HG02840 (cell line): Measurements from ENCODE around the gene SPINT3.
A peak's percentile ranks its signal among the peaks of the same experiment; 100 is the strongest.
"Not testable (repeated sequence)": the region's sequence is repeated elsewhere in the genome, so short reads cannot be mapped to it uniquely, and the experiment has no call there.

Experiments
- ATAC-seq: cut with Tn5 transposase; IDR thresholded peaks from one replicate; pipeline ENCODE4 v1.9.1; 2021; ENCODE audit warnings: mild to moderate bottlenecking, moderate library complexity, moderate number of reproducible peaks; ENCODE audit not compliant: unreplicated experiment, low FRiP score

SPINT3 gene

GRCh38 chr20:45503403-45503802 is 12.0 kb downstream of the SPINT3 start:
- ATAC-seq: no peak

- ATAC-seq: no peak
Observed at GRCh38 chr20:45502561-45502960, 12.9 kb downstream of the SPINT3 start.

- ATAC-seq: no peak
Observed at GRCh38 chr20:45501600-45501999, 13.8 kb downstream of the SPINT3 start.

GRCh38 chr20:45500022-45500421 is 15.4 kb downstream of the SPINT3 start:
- no peak for ATAC-seq

GRCh38 chr20:45497971-45498494 is 17.4 kb downstream of the SPINT3 start:
- ATAC-seq: no peak

DNA sequence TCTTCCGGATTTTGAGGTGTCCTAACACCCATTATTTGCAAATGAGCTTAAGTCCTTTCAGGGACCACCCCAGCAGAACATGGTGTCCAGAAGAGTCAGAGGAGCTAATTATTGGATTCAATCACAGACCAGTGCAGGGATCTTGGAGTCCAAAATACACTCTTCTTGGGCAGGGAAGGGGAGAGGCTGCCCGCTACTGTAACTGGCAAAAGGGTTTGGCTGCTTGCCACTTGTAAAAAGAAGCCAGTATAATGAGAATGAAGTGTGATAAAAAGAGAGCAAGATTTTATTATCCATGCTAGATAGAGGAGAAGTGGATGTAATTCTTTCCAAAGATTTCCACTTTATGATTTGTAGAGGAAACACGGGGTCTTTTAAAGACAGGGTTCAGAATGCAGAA is 19.3 kb downstream of the SPINT3 start:
- no peak for ATAC-seq

DNA sequence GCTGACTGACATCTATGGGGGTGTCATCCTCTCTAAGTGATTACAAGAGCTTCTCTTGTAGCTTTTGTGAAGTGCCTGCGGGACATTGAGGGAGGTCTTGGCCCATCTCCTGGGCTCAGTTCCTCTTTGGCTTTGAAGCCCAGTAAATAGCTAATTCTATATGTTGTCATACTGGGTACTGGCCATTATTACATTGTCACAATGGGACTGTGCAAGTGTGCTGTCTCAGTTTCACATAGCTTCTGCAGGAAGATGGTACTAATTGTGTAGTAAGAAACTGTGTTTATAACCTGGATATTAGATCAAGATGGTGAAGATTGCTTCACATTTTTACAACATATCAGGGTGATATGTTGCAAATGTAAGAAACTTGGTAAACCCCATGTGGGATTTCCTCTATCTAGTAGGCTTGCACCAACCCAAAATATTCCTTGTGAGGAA is 19.9 kb downstream of the SPINT3 start:
- ATAC-seq: no peak

DNA sequence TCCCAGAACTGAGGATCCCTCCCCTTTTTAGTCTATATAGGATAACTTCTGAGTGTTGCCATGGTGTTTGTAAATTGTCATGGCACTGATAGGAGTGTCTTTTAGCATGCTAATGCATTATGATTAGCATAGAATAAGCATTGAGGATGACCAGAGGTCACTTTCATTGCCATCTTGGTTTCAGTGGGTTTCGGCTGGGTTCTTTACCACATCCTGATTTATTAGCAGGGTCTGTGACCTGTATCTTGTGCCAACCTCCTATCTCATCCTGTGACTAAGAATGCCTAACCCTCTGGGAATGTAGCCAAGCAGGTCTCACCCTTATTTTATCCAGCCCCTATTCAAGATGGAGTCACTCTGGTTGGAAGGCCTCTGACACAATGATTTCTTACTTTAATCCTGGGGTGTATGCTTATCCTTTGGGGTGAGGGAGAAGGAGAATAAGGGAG is 26.3 kb downstream of the SPINT3 start:
- ATAC-seq: no peak

GRCh38 chr20:45487231-45487635 is 28.2 kb downstream of the SPINT3 start:
- no peak for ATAC-seq

- ATAC-seq: no peak
Observed at GRCh38 chr20:45485388-45485787, 30.0 kb downstream of the SPINT3 start.

DNA sequence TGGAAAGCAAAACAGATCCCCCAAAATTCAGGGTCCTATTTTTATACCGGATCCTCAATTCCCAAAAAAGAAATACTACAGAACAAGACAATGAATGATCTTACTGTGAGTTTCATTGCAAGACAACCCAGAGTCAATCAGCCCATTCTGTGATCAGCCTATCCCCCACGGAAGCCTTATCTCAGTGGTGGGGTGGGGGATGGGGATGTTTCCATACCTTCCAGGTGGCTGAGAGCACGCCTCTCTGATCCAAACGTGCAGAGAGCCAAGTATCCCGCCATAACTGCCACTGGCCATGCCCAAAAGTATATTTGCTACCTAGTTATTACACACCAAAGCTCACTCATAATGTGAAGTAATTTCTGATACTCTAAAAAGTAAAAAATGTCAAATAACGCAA is 30.7 kb downstream of the SPINT3 start:
- ATAC-seq: no peak

DNA sequence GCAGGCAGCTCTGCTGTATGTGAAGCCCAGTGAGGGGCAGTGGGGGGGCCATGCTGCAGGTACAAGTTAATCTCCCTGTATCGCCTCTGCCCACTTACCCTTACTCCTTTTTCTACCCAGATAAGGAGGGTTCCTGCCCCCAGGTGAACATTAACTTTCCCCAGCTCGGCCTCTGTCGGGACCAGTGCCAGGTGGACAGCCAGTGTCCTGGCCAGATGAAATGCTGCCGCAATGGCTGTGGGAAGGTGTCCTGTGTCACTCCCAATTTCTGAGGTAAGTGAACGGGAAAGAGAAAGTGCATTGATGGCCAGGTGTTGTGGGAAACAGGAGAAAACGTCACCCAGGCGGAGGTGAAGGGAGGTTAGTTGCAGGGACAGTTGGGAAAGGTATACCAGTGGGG is 35.6 kb downstream of the SPINT3 start:
- no peak for ATAC-seq

GRCh38 chr20:45477530-45478148 is 37.8 kb downstream of the SPINT3 start:
- ATAC-seq: not testable (repeated sequence)

- ATAC-seq: not testable (repeated sequence)
Observed at GRCh38 chr20:45472286-45472685, 43.1 kb downstream of the SPINT3 start.

DNA sequence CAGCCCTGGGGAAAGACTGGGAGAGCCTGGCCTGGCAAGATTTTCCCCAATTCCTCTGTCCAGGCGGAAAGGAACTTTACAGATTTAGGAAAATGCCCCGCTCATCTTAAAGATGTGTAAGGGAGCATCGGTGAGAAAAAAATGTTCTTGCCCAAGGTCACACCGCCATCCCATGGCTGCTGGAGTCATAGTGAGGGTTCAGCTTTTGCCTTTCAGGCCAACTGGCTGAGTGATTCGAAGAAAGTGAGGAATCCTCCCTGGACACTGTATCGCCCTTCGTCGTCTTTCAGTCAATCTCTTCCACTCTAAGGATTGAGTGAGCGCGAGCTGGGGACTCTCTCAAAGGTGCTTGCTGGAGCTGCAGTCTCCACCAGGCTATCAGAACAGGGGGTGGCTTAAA is 44.5 kb downstream of the SPINT3 start:
- ATAC-seq: no peak

- ATAC-seq: peak; percentile 57
Observed at GRCh38 chr20:45470262-45470931, 45.0 kb downstream of the SPINT3 start.

GRCh38 chr20:45469336-45470261 is 45.8 kb downstream of the SPINT3 start, which contains the start of gene WFDC2:
TSS of gene WFDC2 (plus strand) at chr20:45469753. CDS start at chr20:45469782, 29 bp downstream.
- no peak for ATAC-seq

GRCh38 chr20:45467861-45468260 is 47.6 kb downstream of the SPINT3 start:
- no peak for ATAC-seq

- no peak for ATAC-seq
Observed at GRCh38 chr20:45467172-45467571, 48.2 kb downstream of the SPINT3 start.

GRCh38 chr20:45465491-45466266 is 49.7 kb downstream of the SPINT3 start:
- ATAC-seq: no peak
